ENCODE measurements around the gene SLC19A2. TPM values are rescaled to one million over a fixed set of nuclear protein-coding genes. Genes with fewer than 3 reads are reported as not detected.

SLC19A2 gene
- total and polyA plus RNA-seq, 2 of the 13 experiments (the other 11 are each of a cell fraction or from before 2014, with no cell fraction given): 30.4 to 56.0 TPM

DNA sequence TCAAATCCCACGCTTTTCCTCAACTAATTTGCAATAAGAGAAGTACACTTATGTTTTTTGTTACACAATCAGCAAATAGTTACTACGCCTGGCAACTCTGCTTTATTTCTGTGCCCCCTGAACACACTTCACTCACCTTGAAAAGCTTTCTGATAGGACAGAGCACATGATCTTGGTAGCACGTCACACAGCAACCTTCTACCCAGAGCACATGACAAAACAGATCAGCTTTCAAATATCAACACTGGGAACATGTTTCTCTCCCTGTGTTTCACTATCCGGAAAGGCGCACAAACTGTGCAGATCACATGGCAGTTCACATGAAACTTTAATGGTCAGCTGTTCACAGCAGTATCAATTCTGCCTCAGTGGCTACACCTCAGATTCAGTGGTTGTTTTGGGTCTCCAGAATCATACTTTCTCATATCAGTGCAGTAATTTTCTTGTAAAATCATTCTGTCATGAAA, 2.2 kb downstream of the SLC19A2 start (continued):
- TF ChIP-seq, protein P1, sequence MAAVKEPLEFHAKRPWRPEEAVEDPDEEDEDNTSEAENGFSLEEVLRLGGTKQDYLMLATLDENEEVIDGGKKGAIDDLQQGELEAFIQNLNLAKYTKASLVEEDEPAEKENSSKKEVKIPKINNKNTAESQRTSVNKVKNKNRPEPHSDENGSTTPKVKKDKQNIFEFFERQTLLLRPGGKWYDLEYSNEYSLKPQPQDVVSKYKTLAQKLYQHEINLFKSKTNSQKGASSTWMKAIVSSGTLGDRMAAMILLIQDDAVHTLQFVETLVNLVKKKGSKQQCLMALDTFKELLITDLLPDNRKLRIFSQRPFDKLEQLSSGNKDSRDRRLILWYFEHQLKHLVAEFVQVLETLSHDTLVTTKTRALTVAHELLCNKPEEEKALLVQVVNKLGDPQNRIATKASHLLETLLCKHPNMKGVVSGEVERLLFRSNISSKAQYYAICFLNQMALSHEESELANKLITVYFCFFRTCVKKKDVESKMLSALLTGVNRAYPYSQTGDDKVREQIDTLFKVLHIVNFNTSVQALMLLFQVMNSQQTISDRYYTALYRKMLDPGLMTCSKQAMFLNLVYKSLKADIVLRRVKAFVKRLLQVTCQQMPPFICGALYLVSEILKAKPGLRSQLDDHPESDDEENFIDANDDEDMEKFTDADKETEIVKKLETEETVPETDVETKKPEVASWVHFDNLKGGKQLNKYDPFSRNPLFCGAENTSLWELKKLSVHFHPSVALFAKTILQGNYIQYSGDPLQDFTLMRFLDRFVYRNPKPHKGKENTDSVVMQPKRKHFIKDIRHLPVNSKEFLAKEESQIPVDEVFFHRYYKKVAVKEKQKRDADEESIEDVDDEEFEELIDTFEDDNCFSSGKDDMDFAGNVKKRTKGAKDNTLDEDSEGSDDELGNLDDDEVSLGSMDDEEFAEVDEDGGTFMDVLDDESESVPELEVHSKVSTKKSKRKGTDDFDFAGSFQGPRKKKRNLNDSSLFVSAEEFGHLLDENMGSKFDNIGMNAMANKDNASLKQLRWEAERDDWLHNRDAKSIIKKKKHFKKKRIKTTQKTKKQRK (IDR thresholded peaks at IDR 0.05; ENCODE audit: low read length): no peak
- no peak for TF ChIP-seq ZNF552 (CRISPR knock-in tag; IDR thresholded peaks at IDR 0.05; ENCODE audit: borderline replicate concordance)
- peak; percentile 10; the same call in 1 of the 2 replicates for TF ChIP-seq ELF3 (CRISPR knock-in tag; IDR thresholded peaks at IDR 0.05)
- TF ChIP-seq FOSL1 (CRISPR knock-in tag; IDR thresholded peaks at IDR 0.05; ENCODE audit: borderline replicate concordance): no peak
- no peak for TF ChIP-seq CBX5 (CRISPR knock-in tag; IDR thresholded peaks at IDR 0.05; ENCODE audit: borderline replicate concordance)
- TF ChIP-seq, protein P2, sequence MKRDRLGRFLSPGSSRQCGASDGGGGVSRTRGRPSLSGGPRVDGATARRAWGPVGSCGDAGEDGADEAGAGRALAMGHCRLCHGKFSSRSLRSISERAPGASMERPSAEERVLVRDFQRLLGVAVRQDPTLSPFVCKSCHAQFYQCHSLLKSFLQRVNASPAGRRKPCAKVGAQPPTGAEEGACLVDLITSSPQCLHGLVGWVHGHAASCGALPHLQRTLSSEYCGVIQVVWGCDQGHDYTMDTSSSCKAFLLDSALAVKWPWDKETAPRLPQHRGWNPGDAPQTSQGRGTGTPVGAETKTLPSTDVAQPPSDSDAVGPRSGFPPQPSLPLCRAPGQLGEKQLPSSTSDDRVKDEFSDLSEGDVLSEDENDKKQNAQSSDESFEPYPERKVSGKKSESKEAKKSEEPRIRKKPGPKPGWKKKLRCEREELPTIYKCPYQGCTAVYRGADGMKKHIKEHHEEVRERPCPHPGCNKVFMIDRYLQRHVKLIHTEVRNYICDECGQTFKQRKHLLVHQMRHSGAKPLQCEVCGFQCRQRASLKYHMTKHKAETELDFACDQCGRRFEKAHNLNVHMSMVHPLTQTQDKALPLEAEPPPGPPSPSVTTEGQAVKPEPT (CRISPR knock-in tag; IDR thresholded peaks at IDR 0.05; ENCODE audit: low read depth): no peak
- TF ChIP-seq, protein P3, sequence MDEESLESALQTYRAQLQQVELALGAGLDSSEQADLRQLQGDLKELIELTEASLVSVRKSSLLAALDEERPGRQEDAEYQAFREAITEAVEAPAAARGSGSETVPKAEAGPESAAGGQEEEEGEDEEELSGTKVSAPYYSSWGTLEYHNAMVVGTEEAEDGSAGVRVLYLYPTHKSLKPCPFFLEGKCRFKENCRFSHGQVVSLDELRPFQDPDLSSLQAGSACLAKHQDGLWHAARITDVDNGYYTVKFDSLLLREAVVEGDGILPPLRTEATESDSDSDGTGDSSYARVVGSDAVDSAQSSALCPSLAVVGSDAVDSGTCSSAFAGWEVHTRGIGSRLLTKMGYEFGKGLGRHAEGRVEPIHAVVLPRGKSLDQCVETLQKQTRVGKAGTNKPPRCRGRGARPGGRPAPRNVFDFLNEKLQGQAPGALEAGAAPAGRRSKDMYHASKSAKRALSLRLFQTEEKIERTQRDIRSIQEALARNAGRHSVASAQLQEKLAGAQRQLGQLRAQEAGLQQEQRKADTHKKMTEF (CRISPR knock-in tag; IDR thresholded peaks at IDR 0.05): no peak
- no peak for TF ChIP-seq ZFP37 (CRISPR knock-in tag; IDR thresholded peaks at IDR 0.05; ENCODE audit: borderline replicate concordance)
- TF ChIP-seq RFX5 (IDR thresholded peaks at IDR 0.05; ENCODE audit: low read depth, low read length): no peak
- TF ChIP-seq NCOR1 (IDR thresholded peaks at IDR 0.05; ENCODE audit: borderline replicate concordance, low read length): no peak
- TF ChIP-seq, protein P4, sequence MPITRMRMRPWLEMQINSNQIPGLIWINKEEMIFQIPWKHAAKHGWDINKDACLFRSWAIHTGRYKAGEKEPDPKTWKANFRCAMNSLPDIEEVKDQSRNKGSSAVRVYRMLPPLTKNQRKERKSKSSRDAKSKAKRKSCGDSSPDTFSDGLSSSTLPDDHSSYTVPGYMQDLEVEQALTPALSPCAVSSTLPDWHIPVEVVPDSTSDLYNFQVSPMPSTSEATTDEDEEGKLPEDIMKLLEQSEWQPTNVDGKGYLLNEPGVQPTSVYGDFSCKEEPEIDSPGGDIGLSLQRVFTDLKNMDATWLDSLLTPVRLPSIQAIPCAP (CRISPR knock-in tag; IDR thresholded peaks at IDR 0.05; ENCODE audit: low read depth): no peak
- TF ChIP-seq, protein P5, sequence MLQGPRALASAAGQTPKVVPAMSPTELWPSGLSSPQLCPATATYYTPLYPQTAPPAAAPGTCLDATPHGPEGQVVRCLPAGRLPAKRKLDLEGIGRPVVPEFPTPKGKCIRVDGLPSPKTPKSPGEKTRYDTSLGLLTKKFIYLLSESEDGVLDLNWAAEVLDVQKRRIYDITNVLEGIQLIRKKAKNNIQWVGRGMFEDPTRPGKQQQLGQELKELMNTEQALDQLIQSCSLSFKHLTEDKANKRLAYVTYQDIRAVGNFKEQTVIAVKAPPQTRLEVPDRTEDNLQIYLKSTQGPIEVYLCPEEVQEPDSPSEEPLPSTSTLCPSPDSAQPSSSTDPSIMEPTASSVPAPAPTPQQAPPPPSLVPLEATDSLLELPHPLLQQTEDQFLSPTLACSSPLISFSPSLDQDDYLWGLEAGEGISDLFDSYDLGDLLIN (CRISPR knock-in tag; IDR thresholded peaks at IDR 0.05; ENCODE audit: borderline replicate concordance): no peak
- TF ChIP-seq ZNF746 (CRISPR knock-in tag; IDR thresholded peaks at IDR 0.05): no peak
- TF ChIP-seq SIN3B (IDR thresholded peaks at IDR 0.05; ENCODE audit: low read length): no peak
- TF ChIP-seq RFXAP (CRISPR knock-in tag; IDR thresholded peaks at IDR 0.05; ENCODE audit: borderline replicate concordance): no peak
- peak; percentile 44; the same call in 1 of the 2 replicates for TF ChIP-seq SALL1 (CRISPR knock-in tag; IDR thresholded peaks at IDR 0.05)

All from HepG2 (cell line).